ENCODE data around the gene NT5DC3. TPM values are rescaled to one million over a fixed set of nuclear protein-coding genes. Genes with fewer than 3 reads are reported as not detected.

The NT5DC3 gene
- total and polyA plus RNA-seq, 2 experiments from 2014 or later, result 0.91 to 1.8 TPM

DNA sequence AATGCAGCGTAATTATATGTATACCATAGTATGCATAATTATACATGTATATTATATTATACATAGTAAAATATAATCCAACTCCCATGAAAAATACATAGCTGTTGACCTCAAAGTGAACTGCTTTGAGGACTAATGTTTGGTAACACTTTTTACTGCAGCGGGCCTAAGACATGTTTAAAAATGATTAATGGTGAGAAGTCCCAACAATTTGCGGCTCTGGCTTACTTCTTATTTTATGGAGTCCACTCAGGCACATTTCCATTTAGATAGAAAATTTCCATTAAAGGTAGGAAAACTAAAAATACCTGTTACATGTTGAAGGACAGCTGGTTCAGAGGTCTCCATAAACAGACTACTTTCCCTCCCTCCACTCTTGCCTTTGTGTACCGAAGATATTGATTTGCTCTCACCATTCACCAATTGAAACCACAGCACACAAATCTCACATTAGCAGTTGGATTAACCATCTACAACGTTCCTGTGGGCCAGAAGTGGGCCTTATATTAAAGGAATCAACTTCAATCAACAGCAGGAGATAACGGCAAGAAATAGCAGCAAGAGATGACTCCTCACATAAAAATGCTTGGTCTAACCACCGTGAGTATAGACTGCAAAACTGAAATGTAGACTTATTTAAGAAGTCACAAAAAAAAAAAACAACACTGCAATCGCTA lies 14.1 kb upstream of the NT5DC3 start:
- Histone ChIP-seq H3K4me3 (no peak overlapping the region), H3K9me3 (ENCODE audit: low read depth) (no peaks in the 10 kb centered on the region), H3K27ac (no peak overlapping the region), H3K36me3 (no peaks in the 10 kb centered on the region), H3K27me3 (peaks cover 2% of the 10 kb centered on the region), H3K4me1 (ENCODE audit: low read depth) (no peaks in the 10 kb centered on the region)
- TF ChIP-seq, protein P1, sequence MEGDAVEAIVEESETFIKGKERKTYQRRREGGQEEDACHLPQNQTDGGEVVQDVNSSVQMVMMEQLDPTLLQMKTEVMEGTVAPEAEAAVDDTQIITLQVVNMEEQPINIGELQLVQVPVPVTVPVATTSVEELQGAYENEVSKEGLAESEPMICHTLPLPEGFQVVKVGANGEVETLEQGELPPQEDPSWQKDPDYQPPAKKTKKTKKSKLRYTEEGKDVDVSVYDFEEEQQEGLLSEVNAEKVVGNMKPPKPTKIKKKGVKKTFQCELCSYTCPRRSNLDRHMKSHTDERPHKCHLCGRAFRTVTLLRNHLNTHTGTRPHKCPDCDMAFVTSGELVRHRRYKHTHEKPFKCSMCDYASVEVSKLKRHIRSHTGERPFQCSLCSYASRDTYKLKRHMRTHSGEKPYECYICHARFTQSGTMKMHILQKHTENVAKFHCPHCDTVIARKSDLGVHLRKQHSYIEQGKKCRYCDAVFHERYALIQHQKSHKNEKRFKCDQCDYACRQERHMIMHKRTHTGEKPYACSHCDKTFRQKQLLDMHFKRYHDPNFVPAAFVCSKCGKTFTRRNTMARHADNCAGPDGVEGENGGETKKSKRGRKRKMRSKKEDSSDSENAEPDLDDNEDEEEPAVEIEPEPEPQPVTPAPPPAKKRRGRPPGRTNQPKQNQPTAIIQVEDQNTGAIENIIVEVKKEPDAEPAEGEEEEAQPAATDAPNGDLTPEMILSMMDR (IDR thresholded peaks at IDR 0.05; ENCODE audit: low read depth, low read length), result no peak
- peak in 1 of 2 donors; percentile 64 for DNase-seq (ENCODE audit: low read depth in 1 of 2, low spot score in 1 of 2)

DNA sequence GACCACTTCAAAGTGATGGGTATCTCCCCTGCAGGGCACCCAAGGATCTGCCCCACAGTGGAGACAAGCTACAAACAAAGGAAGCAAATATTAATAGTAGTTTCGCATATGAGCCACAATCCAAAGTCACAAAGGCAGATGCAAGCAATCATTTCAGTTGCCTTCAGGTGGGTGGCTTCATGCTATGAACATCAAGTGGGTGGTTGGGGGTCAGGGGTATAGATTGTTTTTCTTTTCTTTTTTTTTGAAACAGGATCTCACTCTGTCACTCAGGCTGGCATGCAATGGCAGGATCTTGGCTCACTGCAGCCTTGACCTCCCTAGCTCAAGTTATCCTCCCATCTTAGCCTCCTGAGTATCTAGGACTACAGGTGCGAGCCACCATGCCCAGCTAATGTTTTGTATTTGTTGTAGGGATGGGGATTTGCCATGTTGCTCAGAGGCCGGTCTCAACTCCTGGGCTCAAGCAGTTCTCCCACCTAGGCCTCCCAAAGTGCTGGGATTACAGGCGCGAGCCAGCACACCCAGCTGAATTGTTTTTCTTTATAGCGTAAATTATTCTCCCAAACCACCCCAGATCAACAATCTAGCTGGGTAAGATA lies 13.4 kb upstream of the NT5DC3 start:
- H3K27ac ChIP-seq, result no peak overlapping the region
- H3K4me1 ChIP-seq (ENCODE audit: low read depth), result no peaks in the 10 kb centered on the region
- DNase-seq (ENCODE audit: low read depth in 1 of 2, low spot score in 1 of 2), result no peak
- TF ChIP-seq, protein P1 (IDR thresholded peaks at IDR 0.05; ENCODE audit: low read depth, low read length), result no peak
- no peaks in the 10 kb centered on the region for H3K9me3 ChIP-seq (ENCODE audit: low read depth)
- no peaks in the 10 kb centered on the region for H3K27me3 ChIP-seq
- H3K4me3 ChIP-seq, result no peak overlapping the region
- H3K36me3 ChIP-seq, result no peaks in the 10 kb centered on the region

DNA sequence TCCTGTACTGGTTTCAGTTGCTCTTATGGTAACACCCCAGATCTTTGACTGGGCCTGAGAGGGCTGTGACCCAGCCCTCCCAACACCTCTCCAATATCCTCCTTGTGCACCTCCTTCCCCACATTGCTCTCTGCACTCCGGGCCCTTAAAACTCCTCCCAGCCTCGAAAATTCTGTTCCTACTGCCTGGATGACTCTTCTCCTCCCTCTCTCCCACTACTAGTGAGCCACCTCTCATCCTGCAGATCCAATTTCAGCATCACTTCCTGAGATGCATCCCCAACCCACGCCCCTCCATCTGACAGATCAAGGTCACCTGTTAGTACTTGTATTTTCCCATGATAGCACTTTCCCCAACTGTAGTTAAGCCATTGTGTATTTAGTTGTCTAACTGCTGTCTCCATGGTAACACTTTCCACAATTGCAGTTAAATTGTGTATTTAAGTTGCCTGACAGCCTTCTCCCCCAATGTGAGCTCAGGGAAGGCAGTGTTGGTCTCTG lies 11.5 kb upstream of the NT5DC3 start:
- Histone ChIP-seq H3K4me3 (no peak overlapping the region), H3K27me3 (no peaks in the 10 kb centered on the region), H3K36me3 (no peaks in the 10 kb centered on the region), H3K4me1 (ENCODE audit: low read depth) (no peaks in the 10 kb centered on the region), H3K9me3 (ENCODE audit: low read depth) (no peaks in the 10 kb centered on the region), H3K27ac (no peak overlapping the region)
- TF ChIP-seq, protein P1 (IDR thresholded peaks at IDR 0.05; ENCODE audit: low read depth, low read length), result no peak
- peak in 1 of 2 donors; percentile 29 for DNase-seq (ENCODE audit: low read depth in 1 of 2, low spot score in 1 of 2)

DNA sequence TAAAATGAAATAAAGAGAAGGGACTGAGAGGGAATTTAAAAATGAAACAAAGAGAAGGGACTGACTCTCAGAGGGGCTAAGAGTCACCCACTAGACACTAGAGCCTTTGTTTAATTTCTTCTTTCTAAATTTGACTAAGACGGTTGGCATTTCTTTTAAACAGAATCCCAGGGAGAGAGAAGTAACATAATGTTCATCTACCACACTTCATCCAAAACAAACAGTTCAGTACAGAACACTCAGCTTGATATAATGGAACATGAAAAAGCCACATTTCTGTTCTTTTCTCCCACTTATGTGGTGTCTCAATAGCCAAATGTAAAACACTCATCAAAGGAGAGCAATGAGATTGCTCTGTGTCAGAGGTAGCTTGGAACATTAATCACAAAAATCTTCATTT lies 10.1 kb upstream of the NT5DC3 start:
- Histone ChIP-seq H3K36me3 (no peaks in the 10 kb centered on the region), H3K4me3 (no peak overlapping the region), H3K27ac (no peak overlapping the region), H3K4me1 (ENCODE audit: low read depth) (no peaks in the 10 kb centered on the region), H3K9me3 (ENCODE audit: low read depth) (no peaks in the 10 kb centered on the region), H3K27me3 (peaks cover 12% of the 10 kb centered on the region)
- peak in 1 of 2 donors; percentile 46 for DNase-seq (ENCODE audit: low read depth in 1 of 2, low spot score in 1 of 2)
- TF ChIP-seq, protein P1 (IDR thresholded peaks at IDR 0.05; ENCODE audit: low read depth, low read length), result no peak

DNA sequence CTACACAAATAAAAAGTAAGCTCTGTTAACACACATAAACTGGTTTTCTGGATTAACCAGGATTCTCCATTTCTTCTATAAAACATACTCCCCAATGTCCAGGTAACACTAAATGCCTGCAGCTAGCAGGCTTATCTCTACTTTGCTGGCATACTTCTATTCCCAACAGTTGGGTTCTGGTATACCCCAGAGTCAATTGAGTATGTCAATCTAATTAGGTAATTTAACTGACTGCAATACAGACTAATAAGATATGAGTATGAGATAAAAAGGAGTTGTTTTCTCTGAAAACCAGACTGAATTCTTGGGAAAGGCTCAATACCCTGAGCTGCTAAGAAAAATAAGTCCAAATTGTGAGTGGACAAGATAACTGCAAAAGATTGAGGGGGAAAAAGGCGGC lies 9.4 kb upstream of the NT5DC3 start:
- no peak for DNase-seq (ENCODE audit: low read depth in 1 of 2, low spot score in 1 of 2)
- no peaks in the 10 kb centered on the region for H3K4me1 ChIP-seq (ENCODE audit: low read depth)
- no peak overlapping the region for H3K4me3 ChIP-seq
- H3K27me3 ChIP-seq, result peaks cover 12% of the 10 kb centered on the region
- H3K9me3 ChIP-seq (ENCODE audit: low read depth), result no peaks in the 10 kb centered on the region
- H3K36me3 ChIP-seq, result no peaks in the 10 kb centered on the region
- no peak overlapping the region for H3K27ac ChIP-seq
- TF ChIP-seq, protein P1 (IDR thresholded peaks at IDR 0.05; ENCODE audit: low read depth, low read length), result no peak

All from cardiac muscle cell (in vitro differentiated cells and primary cell).